Lower lobe of right lung (tissue), 2 donors: Measurements from ENCODE around the gene NPC1L1. TPM values are rescaled to one million over a fixed set of nuclear protein-coding genes. Genes with fewer than 3 reads are reported as not detected.

Experiments
- ATAC-seq, 2 donors: fragments of 200-7000 bp; cut with Tn5 transposase; one replicate each; pipeline ENCODE4 v1.9.1; 2020 to 2022; ENCODE audit warnings: mild to moderate bottlenecking in 2 of 2, moderate library complexity in 2 of 2
- DNase-seq: peaks from one replicate; pipeline ENCODE4 v3.0.0-alpha.2; 2020
- H3K27ac ChIP-seq: fragments of 200-600 bp; one replicate; pipeline ENCODE4 v1.8.0; 2022
- H3K27me3 ChIP-seq: fragments of 200-600 bp; one replicate; pipeline ENCODE4 v1.8.0; 2022; ENCODE audit warnings: low read depth
- H3K36me3 ChIP-seq: fragments of 200-600 bp; one replicate; pipeline ENCODE4 v1.8.0; 2022; ENCODE audit warnings: mild to moderate bottlenecking
- H3K4me1 ChIP-seq: fragments of 200-600 bp; one replicate; pipeline ENCODE4 v1.8.0; 2022
- H3K4me3 ChIP-seq: fragments of 200-600 bp; one replicate; pipeline ENCODE4 v1.8.0; 2022; ENCODE audit warnings: mild to moderate bottlenecking
- H3K9me3 ChIP-seq: fragments of 200-600 bp; one replicate; pipeline ENCODE4 v1.8.0; 2022
- CTCF ChIP-seq: fragments of 200-600 bp; IDR thresholded peaks from one replicate; pipeline ENCODE4 v1.8.0; 2022; ENCODE audit warnings: antibody characterized with exemption, mild to moderate bottlenecking
- intact Hi-C: fragments of 100-400 bp; cut with DNase I; formaldehyde crosslinking; loops from one replicate; pipeline ENCODE4 v1.11.0; 2022
- total RNA-seq: library from RNA; stranded (reverse); fragmentation: NEBNext Ultra II Directional; extraction: Animal tissue kit (Norgen Biotek cat#: 25700); gene quantifications from one replicate; pipeline ENCODE4 v1.2.1, GENCODE V29; 2021
- donor health status: DM: no; HTN: yes; CAD: no; lungs with severe emphysema.

Gene NPC1L1
- total RNA-seq, 1 donor from 2014 or later: 0.21 TPM

- no peak for TF ChIP-seq CTCF
Observed at GRCh38 chr7:44573464-44574286, 32.5 kb upstream of the NPC1L1 start, which contains the start of gene DDX56. Gene DDX56, minus strand, starts transcription at chr7:44573908. Its CDS starts 13 bp downstream, at chr7:44573895.

DNA sequence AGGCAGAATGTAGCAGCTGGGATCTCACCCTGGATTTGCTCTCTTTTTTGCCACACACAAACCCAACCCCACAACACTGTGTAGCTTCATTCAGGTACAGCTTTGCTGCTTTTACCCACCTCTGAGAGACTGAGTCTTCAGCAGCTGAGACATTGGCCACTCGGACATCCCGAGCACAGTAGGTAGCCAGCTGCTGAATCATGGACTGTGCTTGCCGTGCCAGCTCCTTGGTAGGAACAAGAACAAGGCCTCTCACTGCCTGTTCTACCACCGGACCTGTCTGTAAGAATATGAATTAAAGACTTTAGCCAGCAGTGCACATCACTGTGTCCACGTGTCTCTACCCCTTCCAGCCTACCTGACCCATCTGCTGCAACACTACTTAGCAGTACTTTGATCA lies 31.6 kb upstream of the NPC1L1 start:
- Histone ChIP-seq H3K36me3 (peaks cover 54% of the 10 kb centered on the region), H3K27ac (peak overlapping the region; percentile 88), H3K4me3 (peak overlapping the region; percentile 94), H3K4me1 (peaks cover 23% of the 10 kb centered on the region), H3K9me3 (no peaks in the 10 kb centered on the region), H3K27me3 (no peaks in the 10 kb centered on the region)
- ATAC-seq (no peak), DNase-seq (no peak)
- intact Hi-C loops: no loop called here
- TF ChIP-seq CTCF: no peak

More at GRCh38 chr7:44573464-44574286, 32.5 kb upstream of the NPC1L1 start, which contains the start of gene DDX56:
- H3K27ac ChIP-seq: peak within 1 kb of the TSS; percentile 88
- peak; percentile 97 for DNase-seq
- peaks cover 23% of the 10 kb centered on the region for H3K4me1 ChIP-seq
- H3K36me3 ChIP-seq: peaks cover 54% of the 10 kb centered on the region
- ATAC-seq: peak; percentile 98 to 99
- H3K27me3 ChIP-seq: no peaks in the 10 kb centered on the region
- H3K4me3 ChIP-seq: peak within 1 kb of the TSS; percentile 94
- no peaks in the 10 kb centered on the region for H3K9me3 ChIP-seq
- intact Hi-C loops: no loop called here

DNA sequence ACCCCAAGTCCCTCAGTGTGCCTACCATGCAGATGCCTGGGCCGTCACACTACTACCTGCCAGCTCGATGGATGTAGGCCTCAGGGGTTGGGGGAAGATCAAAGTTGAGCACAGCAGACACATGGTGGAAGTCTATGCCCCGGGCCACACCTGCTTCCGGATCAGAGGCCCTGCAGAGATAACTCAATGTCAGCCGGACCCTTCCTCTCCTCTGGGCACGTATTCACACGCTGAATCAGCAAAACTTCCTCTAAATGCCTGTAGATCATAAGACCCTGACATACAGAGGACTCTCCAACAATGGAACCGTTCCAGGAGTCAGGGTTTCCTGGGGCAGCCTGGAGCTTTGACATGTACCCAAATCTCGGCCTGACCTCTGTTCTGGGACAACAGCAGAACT lies 28.8 kb upstream of the NPC1L1 start:
- intact Hi-C loops: no loop called here
- H3K4me3 ChIP-seq: no peak overlapping the region
- no peak overlapping the region for H3K27ac ChIP-seq
- TF ChIP-seq CTCF: no peak
- ATAC-seq (no peak), DNase-seq (no peak)
- H3K4me1 ChIP-seq: peaks cover 21% of the 10 kb centered on the region
- peaks cover 79% of the 10 kb centered on the region for H3K36me3 ChIP-seq
- no peaks in the 10 kb centered on the region for H3K9me3 ChIP-seq
- H3K27me3 ChIP-seq: no peaks in the 10 kb centered on the region

DNA sequence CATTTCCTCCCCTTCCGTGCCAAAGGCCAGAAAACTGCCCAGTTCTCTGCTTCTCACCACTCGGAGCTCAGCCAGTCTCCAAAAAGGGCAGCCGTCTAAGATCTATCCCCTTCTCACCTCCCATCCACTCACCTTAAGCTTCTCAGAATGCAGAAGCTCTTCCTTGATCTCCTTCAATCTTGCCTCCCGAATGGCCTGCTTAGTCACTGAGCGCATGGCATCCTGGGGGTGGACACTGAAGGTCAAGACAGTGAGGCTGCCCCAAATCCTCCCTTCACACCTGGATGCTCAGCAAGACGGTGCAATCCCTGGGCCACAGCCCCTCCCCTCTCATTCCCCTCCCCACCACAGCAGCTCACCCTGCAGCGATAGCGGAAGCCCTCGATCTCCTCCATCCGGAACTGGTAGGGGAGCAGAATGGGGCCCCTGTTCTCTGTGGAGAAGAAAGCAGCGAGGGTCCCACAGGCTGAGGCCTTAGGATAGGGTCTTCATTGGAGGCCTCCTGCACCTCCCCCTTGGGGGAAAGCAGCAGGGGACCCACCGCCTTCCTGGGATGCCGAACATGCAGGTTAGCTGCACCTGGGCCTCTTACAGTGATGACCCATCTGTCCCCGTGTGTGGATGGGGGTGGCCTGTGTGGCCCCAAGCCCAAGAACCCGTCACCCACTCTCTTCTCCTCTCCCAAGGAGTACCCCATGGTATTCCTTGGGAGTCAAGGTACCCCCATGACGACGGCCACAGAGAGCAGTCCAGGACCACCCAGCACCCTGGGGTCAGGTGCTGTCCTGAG lies 27.8 kb upstream of the NPC1L1 start:
- H3K4me1 ChIP-seq: peaks cover 14% of the 10 kb centered on the region
- no peak for DNase-seq
- TF ChIP-seq CTCF: no peak
- H3K27me3 ChIP-seq: no peaks in the 10 kb centered on the region
- H3K9me3 ChIP-seq: no peaks in the 10 kb centered on the region
- peaks cover 89% of the 10 kb centered on the region for H3K36me3 ChIP-seq
- intact Hi-C loops: no loop called here
- no peak for ATAC-seq
- H3K27ac ChIP-seq: no peak overlapping the region
- no peak overlapping the region for H3K4me3 ChIP-seq

DNA sequence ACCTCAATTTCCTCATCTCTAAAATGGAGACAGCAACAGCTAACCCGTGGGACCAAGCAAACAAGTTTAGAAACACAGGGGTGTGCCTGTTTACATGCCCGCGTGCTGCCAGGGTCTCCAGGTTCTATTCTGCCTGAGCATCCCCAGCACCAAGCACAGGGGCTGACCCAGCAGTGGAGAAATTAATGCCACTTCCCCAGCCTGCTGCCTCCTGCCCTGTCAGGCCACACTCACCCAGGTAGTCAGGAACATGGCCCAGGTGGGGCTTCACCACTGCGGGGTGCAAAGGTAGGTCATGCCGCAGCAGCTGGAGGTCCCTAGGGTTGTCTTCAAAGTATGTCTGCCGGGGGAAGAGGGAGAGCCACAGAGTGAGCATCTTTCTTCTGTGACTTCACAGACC lies 26.8 kb upstream of the NPC1L1 start:
- DNase-seq: no peak
- Histone ChIP-seq H3K27me3 (no peaks in the 10 kb centered on the region), H3K36me3 (peaks cover 98% of the 10 kb centered on the region), H3K27ac (no peak overlapping the region), H3K4me3 (no peak overlapping the region), H3K4me1 (peaks cover 10% of the 10 kb centered on the region), H3K9me3 (no peaks in the 10 kb centered on the region)
- intact Hi-C loops: no loop called here
- no peak for TF ChIP-seq CTCF
- no peak for ATAC-seq
